Calu3 (cell line): ENCODE data around the gene GRIK4. TPM values are rescaled to one million over a fixed set of nuclear protein-coding genes. Genes with fewer than 3 reads are reported as not detected.
A peak's percentile ranks its signal among the peaks of the same experiment; 100 is the strongest.

Experiments
- BruUV-seq: library from RNA; stranded (reverse); fragments of 400-500 nt; replicated peaks from 2 replicates; lab custom pipeline; 2021; lab: Mats Ljungman, UMichigan
- CTCF ChIA-PET: fragments of 300-600 bp; sonication (Branson Sonifier 250); formaldehyde crosslinking; loops from one replicate; lab custom pipeline; 2022; ENCODE audit warnings: antibody characterized with exemption; lab: Charles Lee
- DNase-seq: peaks from one replicate; pipeline ENCODE4 v3.0.0; 2022
- H3K27ac Mint-ChIP-seq: one replicate; pipeline ENCODE4 v1.8.0; 2022; ENCODE audit warnings: mixed read lengths; ENCODE audit not compliant: unreplicated experiment
- H3K27me3 Mint-ChIP-seq: one replicate; pipeline ENCODE4 v1.8.0; 2022; ENCODE audit warnings: mixed read lengths; ENCODE audit not compliant: unreplicated experiment
- H3K36me3 Mint-ChIP-seq: one replicate; pipeline ENCODE4 v1.8.0; 2022; ENCODE audit warnings: mild to moderate bottlenecking, moderate library complexity, mixed read lengths; ENCODE audit not compliant: insufficient read depth, unreplicated experiment
- H3K4me1 Mint-ChIP-seq: one replicate; pipeline ENCODE4 v1.8.0; 2022; ENCODE audit warnings: mild to moderate bottlenecking, low read depth, mixed read lengths; ENCODE audit not compliant: unreplicated experiment
- H3K4me3 Mint-ChIP-seq: one replicate; pipeline ENCODE4 v1.8.0; 2022; ENCODE audit warnings: mild to moderate bottlenecking, low read depth, moderate library complexity, mixed read lengths; ENCODE audit not compliant: unreplicated experiment
- H3K9me3 Mint-ChIP-seq: one replicate; pipeline ENCODE4 v1.8.0; 2022; ENCODE audit warnings: low read depth, mixed read lengths; ENCODE audit not compliant: unreplicated experiment
- intact Hi-C: fragments of 100-400 bp; cut with micrococcal nuclease; formaldehyde crosslinking; loops from one replicate; pipeline ENCODE4 v1.10.0; 2022; ENCODE audit not compliant: unreplicated experiment
- total RNA-seq: library from RNA; stranded (reverse); gene quantifications from 2 replicates; pipeline ENCODE4 v1.2.3, GENCODE V29; 2022
- TF ChIP-seq, protein P1 (sequence below): fragments of 200-600 bp; IDR thresholded peaks from one replicate; pipeline ENCODE4 v1.8.0; 2022; ENCODE audit warnings: antibody characterized with exemption; ENCODE audit not compliant: unreplicated experiment

The GRIK4 gene
- total RNA-seq, 1 experiment from 2014 or later = not detected

DNA sequence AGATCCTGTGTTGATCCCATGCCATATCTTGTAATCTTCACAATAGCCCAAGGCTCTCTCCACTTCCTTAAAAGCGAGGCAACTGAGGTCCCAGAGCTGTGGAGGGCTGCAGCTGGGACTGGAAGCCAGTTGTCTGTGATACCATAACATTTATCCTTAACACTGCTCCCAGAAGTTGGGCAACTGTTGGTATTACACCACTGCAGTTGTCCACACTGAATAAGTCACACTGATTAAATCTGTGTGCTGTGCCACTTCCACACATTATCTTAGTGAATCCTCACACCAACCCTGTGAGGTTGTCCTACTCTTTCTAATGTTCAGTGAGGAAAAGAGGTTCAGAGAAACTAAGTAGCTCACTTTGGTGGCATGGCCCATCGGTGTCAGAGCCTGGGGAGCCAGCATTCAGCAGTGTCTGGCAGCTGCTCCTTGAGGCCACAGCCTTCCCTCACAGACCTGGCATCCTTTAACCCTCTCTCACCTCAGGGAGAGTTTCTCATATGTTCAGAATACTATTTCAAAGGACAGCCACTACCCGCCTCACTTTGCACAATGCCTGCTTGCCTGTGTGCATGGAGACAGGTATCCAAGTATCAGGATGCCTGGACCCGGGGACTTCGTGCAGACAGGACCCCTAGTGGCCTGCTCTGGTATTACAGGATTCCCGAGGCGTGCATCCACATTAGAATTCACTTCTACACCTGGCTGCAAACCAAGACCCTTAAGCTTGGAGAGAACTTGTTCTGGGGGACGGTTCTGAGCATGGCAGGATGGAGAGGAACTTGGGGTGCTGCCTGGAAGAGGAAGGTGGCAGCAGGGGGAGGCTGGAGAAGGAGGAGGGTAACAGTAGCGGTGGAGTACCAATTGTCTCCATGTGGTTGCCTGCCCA lies 290.5 kb downstream of the GRIK4 start:
- TF ChIP-seq, protein P1, sequence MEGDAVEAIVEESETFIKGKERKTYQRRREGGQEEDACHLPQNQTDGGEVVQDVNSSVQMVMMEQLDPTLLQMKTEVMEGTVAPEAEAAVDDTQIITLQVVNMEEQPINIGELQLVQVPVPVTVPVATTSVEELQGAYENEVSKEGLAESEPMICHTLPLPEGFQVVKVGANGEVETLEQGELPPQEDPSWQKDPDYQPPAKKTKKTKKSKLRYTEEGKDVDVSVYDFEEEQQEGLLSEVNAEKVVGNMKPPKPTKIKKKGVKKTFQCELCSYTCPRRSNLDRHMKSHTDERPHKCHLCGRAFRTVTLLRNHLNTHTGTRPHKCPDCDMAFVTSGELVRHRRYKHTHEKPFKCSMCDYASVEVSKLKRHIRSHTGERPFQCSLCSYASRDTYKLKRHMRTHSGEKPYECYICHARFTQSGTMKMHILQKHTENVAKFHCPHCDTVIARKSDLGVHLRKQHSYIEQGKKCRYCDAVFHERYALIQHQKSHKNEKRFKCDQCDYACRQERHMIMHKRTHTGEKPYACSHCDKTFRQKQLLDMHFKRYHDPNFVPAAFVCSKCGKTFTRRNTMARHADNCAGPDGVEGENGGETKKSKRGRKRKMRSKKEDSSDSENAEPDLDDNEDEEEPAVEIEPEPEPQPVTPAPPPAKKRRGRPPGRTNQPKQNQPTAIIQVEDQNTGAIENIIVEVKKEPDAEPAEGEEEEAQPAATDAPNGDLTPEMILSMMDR = peak; percentile 57
- Mint-ChIP-seq H3K4me1 (peaks cover 4% of the 10 kb centered on the region), H3K4me3 (no peak overlapping the region), H3K27me3 (peaks cover 51% of the 10 kb centered on the region), H3K27ac (no peak overlapping the region), H3K9me3 (no peaks in the 10 kb centered on the region), H3K36me3 (no peaks in the 10 kb centered on the region)
- BruUV-seq = no TSS peak
- CTCF ChIA-PET = no interaction called here
- intact Hi-C loops = loop anchor here (2.0 kb wide), 1 partner anchor 291 kb away; the partner anchor contains the start of gene GRIK4
- peak; percentile 63 for DNase-seq

DNA sequence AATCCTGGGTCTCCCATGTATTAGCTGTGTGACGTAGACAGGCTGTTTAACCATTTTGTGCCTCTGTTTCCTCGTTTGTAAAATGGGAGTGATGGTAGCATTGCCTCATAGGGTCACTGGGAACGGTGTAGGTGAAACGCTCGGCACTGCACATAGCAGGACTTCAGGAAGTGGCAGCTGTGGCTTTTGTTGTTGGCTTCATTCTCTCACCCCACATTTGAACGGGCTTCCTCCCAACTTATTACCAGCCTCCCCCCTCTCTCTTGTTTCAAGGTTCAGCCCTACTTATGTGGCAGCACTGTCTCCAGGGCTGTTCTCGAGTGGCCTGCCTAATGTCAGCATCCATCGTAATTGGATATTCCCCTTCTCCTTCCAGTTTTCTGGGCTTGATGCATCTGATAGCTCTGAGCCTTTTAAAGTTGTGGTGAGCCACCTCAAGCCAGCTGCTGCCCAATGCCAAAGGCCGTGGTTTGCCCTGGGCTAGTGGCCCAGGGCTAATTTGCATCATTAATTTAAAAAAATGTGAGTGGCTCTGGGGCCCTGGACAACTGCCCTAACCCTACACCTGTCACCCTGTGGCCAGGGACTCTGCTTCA lies 294.5 kb downstream of the GRIK4 start:
- Mint-ChIP-seq H3K4me3 (no peak overlapping the region), H3K4me1 (peaks cover 15% of the 10 kb centered on the region), H3K27me3 (peaks cover 56% of the 10 kb centered on the region), H3K9me3 (no peaks in the 10 kb centered on the region), H3K36me3 (no peaks in the 10 kb centered on the region), H3K27ac (no peak overlapping the region)
- BruUV-seq = no TSS peak
- CTCF ChIA-PET = no interaction called here
- intact Hi-C loops = no loop called here
- TF ChIP-seq, protein P1 = no peak
- no peak for DNase-seq

DNA sequence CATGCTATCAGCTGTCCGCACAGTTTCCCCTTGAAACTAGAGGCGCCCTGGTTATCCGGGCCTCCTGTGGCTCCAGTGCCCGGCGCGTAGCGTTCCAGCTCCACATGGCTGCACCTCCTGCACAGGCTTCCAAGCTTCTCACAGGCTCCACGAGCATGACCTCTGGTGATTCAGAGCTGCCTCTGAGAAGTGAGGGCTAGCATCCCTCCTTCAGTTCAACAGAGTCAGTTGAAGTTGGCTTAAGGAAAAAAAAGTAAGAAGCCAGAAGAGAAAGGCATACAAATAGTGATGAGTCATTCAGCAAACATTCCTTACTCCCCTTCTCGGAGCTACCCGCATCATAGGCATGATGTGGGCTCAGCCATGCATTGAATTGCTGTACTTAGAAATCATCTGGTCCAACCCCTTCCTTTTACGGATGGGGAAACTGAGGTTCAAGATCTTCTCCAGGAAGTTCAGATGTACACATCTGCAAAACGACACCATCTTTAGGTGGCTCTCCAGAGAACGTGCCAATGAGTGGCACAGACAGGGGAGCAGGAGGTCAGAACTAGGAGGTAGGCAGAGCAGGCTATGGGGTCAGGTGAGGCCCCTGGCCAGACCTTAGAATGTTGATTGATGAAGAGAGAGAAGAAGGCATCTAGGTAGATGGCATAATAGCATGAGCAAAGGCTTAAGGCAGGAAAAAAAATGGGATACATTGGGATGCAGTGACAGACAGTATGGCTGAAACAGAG lies 296.0 kb downstream of the GRIK4 start:
- Mint-ChIP-seq H3K4me1 (peaks cover 15% of the 10 kb centered on the region), H3K36me3 (no peaks in the 10 kb centered on the region), H3K9me3 (no peaks in the 10 kb centered on the region), H3K4me3 (no peak overlapping the region), H3K27me3 (peaks cover 60% of the 10 kb centered on the region), H3K27ac (no peak overlapping the region)
- intact Hi-C loops = no loop called here
- no TSS peak for BruUV-seq
- TF ChIP-seq, protein P1 = no peak
- CTCF ChIA-PET = interaction anchor here (0.6 kb wide), 1 partner anchor 295 kb away, joined by 3 read pairs; no protein-coding TSS in a partner anchor
- DNase-seq = peak; percentile 7

DNA sequence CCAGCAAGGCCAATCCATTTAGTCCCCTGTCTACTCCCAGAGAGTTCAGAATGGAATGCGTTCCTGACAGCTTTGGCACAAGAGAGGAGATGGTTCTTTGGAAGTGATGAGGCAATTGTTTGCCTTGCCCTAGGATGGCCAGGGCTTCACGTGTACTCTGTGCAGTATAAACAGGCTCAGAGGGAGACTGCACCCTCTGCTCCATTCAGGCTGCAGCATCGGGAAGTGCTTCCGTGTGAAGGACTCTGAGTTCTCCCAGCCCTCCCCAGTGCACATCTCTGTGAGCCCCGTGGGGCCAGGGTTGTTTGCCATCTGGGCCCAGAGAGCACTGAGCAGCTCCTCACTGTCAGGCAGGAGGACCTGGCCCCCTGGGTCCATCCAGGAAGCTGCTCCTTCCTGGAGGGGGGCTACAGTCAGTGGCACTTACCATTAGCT lies 297.1 kb downstream of the GRIK4 start:
- H3K27me3 Mint-ChIP-seq = peaks cover 66% of the 10 kb centered on the region

More for the DNA sequence above, 297.1 kb downstream of the GRIK4 start:
- Mint-ChIP-seq H3K27ac (no peak overlapping the region), H3K36me3 (no peaks in the 10 kb centered on the region), H3K4me1 (peaks cover 15% of the 10 kb centered on the region), H3K4me3 (no peak overlapping the region), H3K9me3 (no peaks in the 10 kb centered on the region)
- intact Hi-C loops = no loop called here
- TF ChIP-seq, protein P1 = no peak
- CTCF ChIA-PET = no interaction called here
- BruUV-seq = no TSS peak
- no peak for DNase-seq
